Retina (tissue), 1 donor: Measurements from ENCODE around the gene MINDY4.

ENCODE experiments used
- DNase-seq: peaks from one replicate; pipeline ENCODE4 v3.0.0-alpha.2; 2016

MINDY4 gene

GRCh38 chr7:30859940-30860496 is 88.8 kb downstream of the MINDY4 start:
- peak; percentile 63 for DNase-seq

- no peak for DNase-seq
Measured at GRCh38 chr7:30861612-30862011, 90.4 kb downstream of the MINDY4 start.

GRCh38 chr7:30862995-30863705 is 91.9 kb downstream of the MINDY4 start:
- DNase-seq: no peak

GRCh38 chr7:30863706-30864035 is 92.5 kb downstream of the MINDY4 start:
- DNase-seq: no peak

DNA sequence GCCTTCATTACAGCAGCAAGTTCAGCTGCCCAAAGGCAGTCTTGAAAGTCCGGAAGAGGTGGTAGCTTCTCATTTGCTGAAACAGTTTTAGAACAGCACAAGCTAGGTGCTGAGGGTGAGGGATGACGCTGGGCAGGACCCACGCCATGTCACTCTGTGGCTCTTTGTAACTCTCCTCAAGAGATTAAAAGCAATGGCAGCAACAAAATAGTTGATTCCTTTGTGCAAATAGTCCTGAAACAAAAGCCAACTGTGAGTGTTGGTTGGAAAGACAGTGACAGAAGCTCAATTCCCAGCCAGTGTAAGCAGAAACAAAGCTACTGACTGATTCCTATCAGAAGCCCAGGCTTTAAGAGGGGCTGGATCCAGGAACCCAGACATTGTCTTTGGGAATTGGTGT is 92.9 kb downstream of the MINDY4 start:
- no peak for DNase-seq

GRCh38 chr7:30865076-30865475 is 93.9 kb downstream of the MINDY4 start:
- no peak for DNase-seq

GRCh38 chr7:30865821-30866220 is 94.6 kb downstream of the MINDY4 start:
- no peak for DNase-seq

DNA sequence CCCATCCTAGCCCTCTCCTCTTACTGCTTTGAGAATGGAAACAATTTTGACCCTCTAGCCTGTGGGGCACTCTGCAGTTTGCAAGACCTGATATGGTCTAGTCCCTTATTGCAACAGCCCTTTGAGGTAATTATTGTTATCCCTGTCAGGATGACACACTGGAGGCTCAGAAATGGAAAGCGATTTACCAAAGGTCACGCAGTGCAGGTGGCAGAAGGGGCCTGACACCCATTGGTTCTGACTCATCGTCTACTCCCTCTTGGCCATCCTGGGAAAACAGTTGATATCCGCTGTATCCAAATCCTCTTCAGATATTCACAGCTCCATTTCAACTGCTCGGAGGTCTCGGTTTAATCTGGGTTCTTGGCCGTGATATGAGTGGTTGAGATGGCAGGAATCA is 95.7 kb downstream of the MINDY4 start:
- no peak for DNase-seq

GRCh38 chr7:30867483-30867882 is 96.3 kb downstream of the MINDY4 start:
- no peak for DNase-seq

GRCh38 chr7:30869794-30870611 is 98.8 kb downstream of the MINDY4 start:
- DNase-seq: peak; percentile 81

GRCh38 chr7:30870821-30871518 is 99.8 kb downstream of the MINDY4 start:
- DNase-seq: no peak

- no peak for DNase-seq
Measured at GRCh38 chr7:30871655-30872054, 100.4 kb downstream of the MINDY4 start.

DNA sequence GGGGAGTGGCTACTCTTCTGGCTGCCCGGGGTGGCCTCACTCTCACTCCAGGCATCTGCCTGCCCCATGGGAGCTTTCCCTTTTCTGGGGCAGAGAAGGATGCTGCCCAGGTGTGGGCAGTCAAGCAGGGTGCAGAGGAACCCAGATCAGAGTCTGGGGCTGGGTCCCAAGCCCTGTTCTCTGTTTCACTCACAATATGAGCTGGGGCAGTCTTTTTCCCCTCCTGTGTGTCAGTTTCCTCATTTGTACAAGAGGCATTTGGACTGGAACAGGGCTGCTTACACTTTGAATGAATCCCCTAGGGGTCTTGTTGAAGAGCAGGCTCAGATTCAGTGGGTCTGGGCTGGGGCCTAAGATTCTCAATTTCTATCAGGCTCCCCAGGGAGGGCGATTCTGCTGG is 102.0 kb downstream of the MINDY4 start:
- DNase-seq: no peak

- no peak for DNase-seq
Measured at GRCh38 chr7:30873656-30874055, 102.4 kb downstream of the MINDY4 start.

DNA sequence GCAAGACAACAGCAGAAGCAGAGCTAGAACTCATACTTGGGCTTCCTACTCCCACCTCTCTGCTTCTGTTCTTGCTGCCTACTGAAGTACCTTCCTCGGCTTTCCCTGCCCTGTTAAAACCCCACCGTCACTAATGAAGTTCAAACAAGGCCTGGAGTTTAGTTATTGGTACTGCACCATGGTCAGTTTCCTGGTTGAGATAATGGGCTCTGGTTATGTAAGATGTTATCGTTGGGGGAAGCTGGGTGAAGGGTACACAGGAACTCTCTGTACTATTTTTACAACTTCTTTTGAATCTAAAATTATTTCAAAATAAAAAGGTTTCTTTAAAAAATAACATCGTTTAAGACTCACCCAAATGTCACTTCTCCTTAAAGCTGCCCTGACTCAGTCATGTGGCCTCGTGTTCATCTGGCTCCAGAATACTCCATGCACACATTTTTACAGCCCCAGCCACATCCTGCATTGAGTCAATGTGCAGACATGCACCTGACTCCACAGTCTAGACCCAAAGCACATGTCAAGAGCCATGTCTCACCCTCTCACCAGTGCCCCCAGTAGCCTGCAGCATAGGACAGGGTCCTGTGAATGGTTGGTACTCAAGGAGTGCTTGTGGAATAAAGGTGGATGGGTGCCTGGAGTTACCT is 103.6 kb downstream of the MINDY4 start:
- no peak for DNase-seq

DNA sequence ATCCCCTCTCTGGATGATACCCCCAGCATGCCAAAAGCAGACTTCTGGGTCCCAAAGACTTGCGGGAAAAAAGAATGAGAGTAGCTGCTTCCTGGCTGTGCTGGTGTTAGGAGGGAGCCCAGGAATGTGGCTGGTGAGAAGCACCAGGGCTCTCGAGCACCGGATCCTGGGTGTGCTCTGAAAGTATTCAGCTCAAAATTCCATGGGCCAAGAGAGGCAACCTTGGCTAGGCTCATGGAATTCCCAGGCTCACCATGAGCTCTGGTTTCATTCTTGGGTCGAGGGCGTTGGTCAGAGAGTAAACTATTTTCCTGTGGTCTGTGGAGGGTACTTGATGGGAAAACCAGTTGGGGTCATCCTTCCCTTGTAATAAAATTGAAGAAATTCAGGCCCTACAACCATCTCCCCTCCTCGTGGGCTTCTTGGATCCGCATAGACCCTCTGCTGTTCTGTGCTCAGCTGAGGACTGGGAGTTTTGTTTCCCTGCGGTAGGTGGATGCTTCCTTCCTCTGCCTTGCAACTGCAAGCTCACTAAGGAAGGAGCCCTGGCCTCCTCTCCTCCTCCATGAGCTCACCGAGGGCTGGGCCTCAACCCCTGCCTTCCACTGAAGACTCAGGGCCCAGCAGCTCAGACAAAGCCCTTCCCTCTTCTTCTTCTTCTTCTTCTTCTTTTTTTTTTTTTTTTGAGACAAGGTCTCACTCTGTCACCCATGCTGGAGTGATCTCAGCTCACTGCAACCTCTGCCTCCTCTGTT is 106.0 kb downstream of the MINDY4 start:
- no peak for DNase-seq

DNA sequence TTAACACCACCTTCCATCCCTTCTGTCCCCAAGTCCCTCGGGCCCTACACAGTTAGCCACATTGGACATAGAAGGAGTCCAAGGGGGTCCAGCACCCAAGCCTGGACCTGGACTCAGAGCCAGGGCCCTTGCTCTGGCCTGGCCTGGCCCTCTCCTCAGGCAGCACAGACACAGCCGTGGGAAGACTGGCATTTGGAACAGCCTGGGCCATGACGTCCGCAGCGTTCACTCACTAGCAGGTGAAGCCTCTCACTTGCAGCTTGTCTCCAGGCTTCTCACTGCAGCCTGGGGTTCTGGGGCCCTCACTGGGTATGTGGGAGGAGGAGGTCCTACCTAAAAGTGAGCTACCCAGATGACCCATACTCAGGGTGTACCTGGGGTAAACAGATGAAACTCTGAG is 106.8 kb downstream of the MINDY4 start:
- DNase-seq: no peak

- DNase-seq: no peak
Measured at GRCh38 chr7:30879139-30880124, 108.2 kb downstream of the MINDY4 start.

- no peak for DNase-seq
Measured at GRCh38 chr7:30880125-30880720, 109.0 kb downstream of the MINDY4 start.

DNA sequence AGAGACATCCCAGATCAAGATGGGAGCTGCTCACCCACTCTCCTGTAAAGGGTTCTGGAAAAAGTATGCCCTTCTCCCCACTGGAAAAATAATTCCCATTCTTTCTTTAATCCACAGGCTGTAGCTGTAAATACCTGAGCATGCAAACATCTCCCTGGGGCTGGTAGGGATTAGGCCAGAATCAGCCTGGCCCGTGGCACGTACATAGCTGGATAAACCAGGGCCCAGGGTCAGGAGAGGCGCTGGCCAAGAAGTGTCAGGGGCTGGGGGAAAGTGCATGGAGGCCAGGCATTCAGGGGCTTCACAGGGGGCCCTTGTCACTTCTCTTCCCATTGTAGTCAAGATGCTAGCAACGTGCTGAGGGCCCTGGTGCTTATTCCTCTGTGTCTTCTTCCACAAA is 109.7 kb downstream of the MINDY4 start:
- DNase-seq: no peak

DNA sequence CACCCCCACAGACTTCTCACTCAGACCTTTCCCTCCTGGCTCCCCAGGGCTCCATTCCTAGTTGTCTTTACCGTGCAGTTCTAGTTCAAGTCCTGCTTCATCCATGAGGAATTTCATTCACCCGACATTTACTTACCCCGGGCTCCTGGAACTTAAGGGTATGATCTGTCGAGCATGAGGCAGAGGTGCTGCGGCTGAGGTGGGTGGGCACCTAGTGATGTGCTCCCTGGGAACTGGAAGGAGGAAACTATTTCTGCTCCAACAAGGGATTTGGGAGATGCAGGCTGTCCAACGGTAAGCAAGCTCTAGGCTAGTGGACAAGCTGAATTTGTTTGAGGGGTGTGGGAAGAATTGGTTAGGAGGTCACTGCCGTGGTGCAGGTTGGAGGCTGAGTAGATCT is 110.2 kb downstream of the MINDY4 start:
- DNase-seq: no peak
